HEK293 (cell line): ENCODE measurements around the gene INTS15.
A peak's percentile ranks its signal among the peaks of the same experiment; 100 is the strongest.

Experiments used
- CTCF ChIA-PET: fragments of 350-600 bp; formaldehyde crosslinking; extraction: SDS; loops from one replicate; lab custom pipeline; 2021; ENCODE audit warnings: antibody characterized with exemption; lab: Yijun Ruan, JAX
- POLR2A ChIA-PET: fragments of 300-600 bp; formaldehyde crosslinking; extraction: SDS; loops from one replicate; lab custom pipeline; 2020; ENCODE audit warnings: antibody characterized with exemption, inconsistent platforms; lab: Yijun Ruan, JAX
- H3K27ac ChIP-seq: fragments of 200-500 bp; sonication (Bioruptor generic); 2 replicates; pipeline ENCODE4 v1.5.1; 2014; ENCODE audit warnings: low read depth, low read length, control low read depth, inconsistent platforms; ENCODE audit errors: extremely low read depth
- H3K36me3 ChIP-seq, 2 experiments: fragments of 200-500 bp in 1 of 2; sonication (Bioruptor generic) in 1 of 2; 1 replicate in 1 of 2; 2 replicates in 1 of 2; pipeline ENCODE4 v1.5.1; 2014 to 2017; ENCODE audit warnings: inconsistent platforms in 2 of 2, low read length in 2 of 2; ENCODE audit not compliant: control insufficient read depth in 2 of 2, insufficient read depth in 1 of 2
- H3K4me1 ChIP-seq: fragments of 200-500 bp; sonication (Bioruptor generic); 2 replicates; pipeline ENCODE4 v1.5.1; 2014; ENCODE audit warnings: mild to moderate bottlenecking, low read length, inconsistent platforms; ENCODE audit not compliant: control insufficient read depth, insufficient read depth
- H3K4me3 ChIP-seq: 2 replicates; pipeline ENCODE4 v1.5.1; 2011; ENCODE audit warnings: low read depth, mild to moderate bottlenecking, control low read depth, low read length, moderate library complexity
- H3K9me3 ChIP-seq: fragments of 200-500 bp; sonication (Bioruptor generic); 2 replicates; pipeline ENCODE4 v1.5.1; 2014; ENCODE audit warnings: low read depth, low read length, inconsistent platforms; ENCODE audit not compliant: control insufficient read depth, insufficient read depth
- GLIS1 ChIP-seq: fragments of 450-650 bp; formaldehyde crosslinking; IDR thresholded peaks from 2 replicates; pipeline ENCODE4 v1.5.1; 2016; ENCODE audit warnings: missing biosample characterization, missing genetic modification characterization
- KLF10 ChIP-seq: fragments of 450-650 bp; IDR thresholded peaks from 2 replicates; pipeline ENCODE4 v1.5.1; 2018; ENCODE audit warnings: missing biosample characterization, mild to moderate bottlenecking, missing genetic modification characterization
- MYNN ChIP-seq: fragments of 450-650 bp; formaldehyde crosslinking; IDR thresholded peaks from 2 replicates; pipeline ENCODE4 v1.5.1; 2016; ENCODE audit warnings: missing biosample characterization, missing genetic modification characterization, borderline replicate concordance
- SCRT1 ChIP-seq: fragments of 450-650 bp; formaldehyde crosslinking; IDR thresholded peaks from 2 replicates; pipeline ENCODE4 v1.5.1; 2016; ENCODE audit warnings: missing biosample characterization, missing genetic modification characterization, borderline replicate concordance
- WT1 ChIP-seq: fragments of 450-650 bp; formaldehyde crosslinking; IDR thresholded peaks from 2 replicates; pipeline ENCODE4 v1.5.1; 2016; ENCODE audit warnings: missing biosample characterization, missing genetic modification characterization
- ZBTB10 ChIP-seq: fragments of 450-650 bp; formaldehyde crosslinking; IDR thresholded peaks from 2 replicates; pipeline ENCODE4 v1.5.1; 2016; ENCODE audit warnings: missing biosample characterization, missing genetic modification characterization
- ZBTB20 ChIP-seq: fragments of 450-650 bp; formaldehyde crosslinking; IDR thresholded peaks from 2 replicates; pipeline ENCODE4 v1.5.1; 2016; ENCODE audit warnings: missing biosample characterization, missing genetic modification characterization
- ZBTB8A ChIP-seq: fragments of 450-650 bp; formaldehyde crosslinking; IDR thresholded peaks from 2 replicates; pipeline ENCODE4 v1.5.1; 2016; ENCODE audit warnings: missing biosample characterization, missing genetic modification characterization
- ZNF112 ChIP-seq: fragments of 450-650 bp; formaldehyde crosslinking; IDR thresholded peaks from 2 replicates; pipeline ENCODE4 v1.5.0; 2017; ENCODE audit warnings: missing biosample characterization, missing genetic modification characterization
- ZNF138 ChIP-seq: fragments of 450-650 bp; formaldehyde crosslinking; IDR thresholded peaks from 2 replicates; pipeline ENCODE4 v1.5.1; 2016; ENCODE audit warnings: missing biosample characterization, missing genetic modification characterization, borderline replicate concordance
- ZNF292 ChIP-seq: fragments of 450-650 bp; formaldehyde crosslinking; IDR thresholded peaks from 2 replicates; pipeline ENCODE4 v1.5.1; 2016; ENCODE audit warnings: low read depth, missing biosample characterization, missing genetic modification characterization, borderline replicate concordance
- ZNF394 ChIP-seq: fragments of 450-650 bp; formaldehyde crosslinking; IDR thresholded peaks from 2 replicates; pipeline ENCODE4 v1.5.1; 2016; ENCODE audit warnings: missing biosample characterization, missing genetic modification characterization, mild to moderate bottlenecking, moderate library complexity, borderline replicate concordance
- ZNF530 ChIP-seq: fragments of 450-650 bp; formaldehyde crosslinking; IDR thresholded peaks from 2 replicates; pipeline ENCODE4 v1.5.1; 2016; ENCODE audit warnings: low read depth, missing biosample characterization, missing genetic modification characterization
- ZNF596 ChIP-seq: fragments of 450-650 bp; IDR thresholded peaks from 2 replicates; pipeline ENCODE4 v1.5.0; 2018; ENCODE audit warnings: missing biosample characterization, mild to moderate bottlenecking, missing genetic modification characterization, moderate library complexity
- ZNF626 ChIP-seq: fragments of 450-650 bp; sonication (Bioruptor Pico); formaldehyde crosslinking; IDR thresholded peaks from 2 replicates; pipeline ENCODE4 v1.5.1; 2018; ENCODE audit warnings: missing biosample characterization, missing genetic modification characterization, inconsistent platforms
- ZNF654 ChIP-seq: fragments of 450-650 bp; formaldehyde crosslinking; IDR thresholded peaks from 2 replicates; pipeline ENCODE4 v1.5.1; 2016; ENCODE audit warnings: low read depth, missing biosample characterization, missing genetic modification characterization
- ZNF701 ChIP-seq: fragments of 450-650 bp; formaldehyde crosslinking; IDR thresholded peaks from 2 replicates; pipeline ENCODE4 v1.5.1; 2016; ENCODE audit warnings: missing biosample characterization, missing genetic modification characterization
- TF ChIP-seq, protein P1 (sequence below): sonication (generic); formaldehyde crosslinking; IDR thresholded peaks from 2 replicates; pipeline ENCODE4 v1.8.1; 2022; ENCODE audit warnings: mild to moderate bottlenecking, moderate library complexity, missing genetic modification reagents
- TF ChIP-seq, protein P2 (sequence below): fragments of 450-650 bp; IDR thresholded peaks from 2 replicates; pipeline ENCODE4 v1.5.1; 2018; ENCODE audit warnings: missing biosample characterization, missing genetic modification characterization
- TF ChIP-seq, protein P3 (sequence below): fragments of 450-650 bp; formaldehyde crosslinking; IDR thresholded peaks from 2 replicates; pipeline ENCODE4 v1.5.1; 2016; ENCODE audit warnings: missing biosample characterization, missing genetic modification characterization

Gene INTS15

GRCh38 chr7:6600093-6600492 lies 10.3 kb downstream of the INTS15 start (continued):
- 0 out of 2 replicates have a peak, but pooled peaks have one; percentile 13 for TF ChIP-seq SCRT1 (tag by site-specific recombination)
- TF ChIP-seq ZBTB20 (tag by site-specific recombination), result no peak
- no peak for TF ChIP-seq GLIS1 (tag by site-specific recombination)
- TF ChIP-seq, protein P1, sequence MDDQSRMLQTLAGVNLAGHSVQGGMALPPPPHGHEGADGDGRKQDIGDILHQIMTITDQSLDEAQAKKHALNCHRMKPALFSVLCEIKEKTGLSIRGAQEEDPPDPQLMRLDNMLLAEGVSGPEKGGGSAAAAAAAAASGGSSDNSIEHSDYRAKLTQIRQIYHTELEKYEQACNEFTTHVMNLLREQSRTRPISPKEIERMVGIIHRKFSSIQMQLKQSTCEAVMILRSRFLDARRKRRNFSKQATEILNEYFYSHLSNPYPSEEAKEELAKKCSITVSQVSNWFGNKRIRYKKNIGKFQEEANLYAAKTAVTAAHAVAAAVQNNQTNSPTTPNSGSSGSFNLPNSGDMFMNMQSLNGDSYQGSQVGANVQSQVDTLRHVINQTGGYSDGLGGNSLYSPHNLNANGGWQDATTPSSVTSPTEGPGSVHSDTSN (CRISPR knock-in tag), result no peak
- TF ChIP-seq, all 188 proteins: peak for 2

DNA sequence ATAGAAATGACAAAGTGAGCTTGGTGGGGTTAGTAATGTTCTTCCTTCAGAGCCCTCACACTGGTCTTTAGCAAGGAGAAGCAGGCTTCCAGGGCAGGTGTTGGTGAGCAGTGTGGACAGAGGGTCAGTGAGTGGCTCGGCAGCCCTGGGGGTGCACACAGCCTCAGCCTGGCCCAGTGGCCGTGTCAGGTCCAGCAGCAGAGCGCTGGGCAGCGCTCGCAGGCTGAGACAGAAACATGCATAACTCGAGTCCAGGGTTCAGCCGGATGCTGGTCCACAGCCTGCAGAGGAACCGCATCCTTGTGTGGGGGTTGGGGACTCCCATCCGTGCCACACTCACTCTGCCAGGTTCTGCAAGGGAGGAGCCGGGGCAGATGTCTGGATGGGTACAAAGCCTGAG lies 14.6 kb downstream of the INTS15 start:
- peaks cover 22 to 36% of the 10 kb centered on the region in 2 experiments; a peak in 2 of 3 replicates for H3K36me3 ChIP-seq
- no peaks in the 10 kb centered on the region for H3K4me1 ChIP-seq
- H3K9me3 ChIP-seq, result no peaks in the 10 kb centered on the region
- CTCF ChIA-PET, result no interaction called here
- POLR2A ChIA-PET, result no interaction called here
- TF ChIP-seq, protein P2, sequence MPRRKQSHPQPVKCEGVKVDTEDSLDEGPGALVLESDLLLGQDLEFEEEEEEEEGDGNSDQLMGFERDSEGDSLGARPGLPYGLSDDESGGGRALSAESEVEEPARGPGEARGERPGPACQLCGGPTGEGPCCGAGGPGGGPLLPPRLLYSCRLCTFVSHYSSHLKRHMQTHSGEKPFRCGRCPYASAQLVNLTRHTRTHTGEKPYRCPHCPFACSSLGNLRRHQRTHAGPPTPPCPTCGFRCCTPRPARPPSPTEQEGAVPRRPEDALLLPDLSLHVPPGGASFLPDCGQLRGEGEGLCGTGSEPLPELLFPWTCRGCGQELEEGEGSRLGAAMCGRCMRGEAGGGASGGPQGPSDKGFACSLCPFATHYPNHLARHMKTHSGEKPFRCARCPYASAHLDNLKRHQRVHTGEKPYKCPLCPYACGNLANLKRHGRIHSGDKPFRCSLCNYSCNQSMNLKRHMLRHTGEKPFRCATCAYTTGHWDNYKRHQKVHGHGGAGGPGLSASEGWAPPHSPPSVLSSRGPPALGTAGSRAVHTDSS (tag by site-specific recombination), result no peak
- TF ChIP-seq MYNN (tag by site-specific recombination) (no peak), ZBTB8A (tag by site-specific recombination) (no peak), WT1 (no peak), KLF10 (tag by site-specific recombination) (no peak), ZNF112 (tag by site-specific recombination) (no peak), ZNF138 (tag by site-specific recombination) (no peak), ZNF701 (tag by site-specific recombination) (no peak), ZNF394 (tag by site-specific recombination) (no peak), ZNF530 (no peak), ZNF292 (no peak), ZBTB10 (tag by site-specific recombination) (no peak), ZNF596 (tag by site-specific recombination) (no peak), ZNF626 (tag by site-specific recombination) (no peak), ZNF654 (tag by site-specific recombination) (no peak)
- TF ChIP-seq, protein P3, sequence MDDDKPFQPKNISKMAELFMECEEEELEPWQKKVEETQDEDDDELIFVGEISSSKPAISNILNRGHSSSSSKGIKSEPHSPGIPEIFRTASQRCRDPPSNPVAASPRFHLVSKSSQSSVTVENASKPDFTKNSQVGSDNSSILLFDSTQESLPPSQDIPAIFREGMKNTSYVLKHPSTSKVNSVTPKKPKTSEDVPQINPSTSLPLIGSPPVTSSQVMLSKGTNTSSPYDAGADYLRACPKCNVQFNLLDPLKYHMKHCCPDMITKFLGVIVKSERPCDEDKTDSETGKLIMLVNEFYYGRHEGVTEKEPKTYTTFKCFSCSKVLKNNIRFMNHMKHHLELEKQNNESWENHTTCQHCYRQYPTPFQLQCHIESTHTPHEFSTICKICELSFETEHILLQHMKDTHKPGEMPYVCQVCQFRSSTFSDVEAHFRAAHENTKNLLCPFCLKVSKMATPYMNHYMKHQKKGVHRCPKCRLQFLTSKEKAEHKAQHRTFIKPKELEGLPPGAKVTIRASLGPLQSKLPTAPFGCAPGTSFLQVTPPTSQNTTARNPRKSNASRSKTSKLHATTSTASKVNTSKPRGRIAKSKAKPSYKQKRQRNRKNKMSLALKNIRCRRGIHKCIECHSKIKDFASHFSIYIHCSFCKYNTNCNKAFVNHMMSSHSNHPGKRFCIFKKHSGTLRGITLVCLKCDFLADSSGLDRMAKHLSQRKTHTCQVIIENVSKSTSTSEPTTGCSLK (tag by site-specific recombination), result no peak
- H3K27ac ChIP-seq, result no peak overlapping the region
- no peak overlapping the region for H3K4me3 ChIP-seq
